ENCODE data around the gene MCU. TPM values are rescaled to one million over a fixed set of nuclear protein-coding genes. Genes with fewer than 3 reads are reported as not detected.

MCU gene
- total and polyA plus RNA-seq, 8 donors, result 15.2 to 90.1 (median 31.0) TPM

GRCh38 chr10:72928798-72929197 lies 236.9 kb downstream of the MCU start:
- Histone ChIP-seq H3K27ac (no peak overlapping the region), H3K36me3 (no peaks in the 10 kb centered on the region), H3K4me1 (peaks cover 0 to 6% (median 2%) of the 10 kb centered on the region in 4 donors), H3K4me3 (no peak overlapping the region), H3K27me3 (no peaks in the 10 kb centered on the region), H3K9me3 (no peaks in the 10 kb centered on the region)
- WGBS, 5 donors, result 89 to 97% (median 95%) methylated on average over 5 of the region's 5 CpGs
- no peak for TF ChIP-seq CTCF (IDR thresholded peaks at IDR 0.05)
- TF ChIP-seq EP300 (IDR thresholded peaks at IDR 0.05), result no peak
- no peak for TF ChIP-seq POLR2A (IDR thresholded peaks at IDR 0.05)
- no peak for TF ChIP-seq POLR2AphosphoS5 (IDR thresholded peaks at IDR 0.05)
- intact Hi-C loops (cut with DNase I; ENCODE audit: low total_unique reads), result no loop called here
- DNase-seq, result no peak

GRCh38 chr10:72930276-72930675 lies 238.3 kb downstream of the MCU start:
- Histone ChIP-seq H3K4me3 (no peak overlapping the region), H3K36me3 (no peaks in the 10 kb centered on the region), H3K4me1 (peaks cover 0 to 6% (median 2%) of the 10 kb centered on the region in 4 donors), H3K27me3 (no peaks in the 10 kb centered on the region), H3K27ac (no peak overlapping the region), H3K9me3 (no peaks in the 10 kb centered on the region)
- no peak for DNase-seq
- WGBS, 5 donors, result 84 to 97% (median 92%) methylated on average over 2 of the region's 2 CpGs
- intact Hi-C loops (cut with DNase I; ENCODE audit: low total_unique reads), result no loop called here
- TF ChIP-seq CTCF (IDR thresholded peaks at IDR 0.05) (no peak), POLR2AphosphoS5 (IDR thresholded peaks at IDR 0.05) (no peak), POLR2A (IDR thresholded peaks at IDR 0.05) (no peak), EP300 (IDR thresholded peaks at IDR 0.05) (no peak)

- WGBS, 5 donors, result 89 to 93% (median 91%) methylated on average over 20 of the region's 20 CpGs
- no peaks in the 10 kb centered on the region for H3K27me3 ChIP-seq
- H3K27ac ChIP-seq, result no peak overlapping the region
- TF ChIP-seq CTCF (IDR thresholded peaks at IDR 0.05), result no peak
- TF ChIP-seq EP300 (IDR thresholded peaks at IDR 0.05), result no peak
- TF ChIP-seq POLR2A (IDR thresholded peaks at IDR 0.05), result no peak
- no peak for TF ChIP-seq POLR2AphosphoS5 (IDR thresholded peaks at IDR 0.05)
- H3K4me1 ChIP-seq, result peaks cover 0 to 2% (median under 1%) of the 10 kb centered on the region in 4 donors
- intact Hi-C loops (cut with DNase I; ENCODE audit: low total_unique reads), result no loop called here
- no peaks in the 10 kb centered on the region for H3K36me3 ChIP-seq
- H3K9me3 ChIP-seq, result no peaks in the 10 kb centered on the region
- H3K4me3 ChIP-seq, result no peak overlapping the region
- DNase-seq, result no peak
Observed at GRCh38 chr10:72932259-72933015, 240.5 kb downstream of the MCU start.

- Histone ChIP-seq H3K4me3 (no peak overlapping the region), H3K27ac (no peak overlapping the region), H3K9me3 (no peaks in the 10 kb centered on the region), H3K27me3 (no peaks in the 10 kb centered on the region), H3K4me1 (no peaks in the 10 kb centered on the region), H3K36me3 (no peaks in the 10 kb centered on the region)
- TF ChIP-seq POLR2A (IDR thresholded peaks at IDR 0.05) (no peak), CTCF (IDR thresholded peaks at IDR 0.05) (no peak), POLR2AphosphoS5 (IDR thresholded peaks at IDR 0.05) (no peak), EP300 (IDR thresholded peaks at IDR 0.05) (no peak)
- intact Hi-C loops (cut with DNase I; ENCODE audit: low total_unique reads), result no loop called here
- DNase-seq, result no peak
- 85 to 96% (median 92%) methylated on average over 6 of the region's 6 CpGs for WGBS, 5 donors
Observed at GRCh38 chr10:72935361-72935760, 243.4 kb downstream of the MCU start.

Small RNAs within 50 kb of the gene (small RNA-seq; reads per million reads assigned to genes)
- gene MIR4676, result 0 to 0.15 (median 0) reads per million in 4 donors
- gene RF00019, result 0 reads per million in 4 donors

Other genes starting within 250 kb of the MCU start
- 100 to 1,000 TPM in 2 of 5 donors, 10 to 100 TPM in 3; 35.9 to 212 (median 65.0) TPM for gene MICU1, start 66.1 kb upstream of the MCU start, total RNA-seq
- gene MICU1, start 66.1 kb upstream of the MCU start, polyA plus RNA-seq, result 10 to 100 TPM; 25.9 to 37.3 (median 30.9) TPM
- gene OIT3, start 201.6 kb downstream of the MCU start, total RNA-seq, result 1 to 10 TPM in 2 of 5 donors, under 1 TPM in 2, not detected in 1; 0.37 to 2.0 (median 0.81) TPM
- under 1 TPM in 1 of 3 donors, not detected in 2; 0.05 TPM for gene OIT3, start 201.6 kb downstream of the MCU start, polyA plus RNA-seq

Measured in stomach (tissue), 9 donors.